Measurements from ENCODE around the gene ZNF674. TPM values are rescaled to one million over a fixed set of nuclear protein-coding genes. Genes with fewer than 3 reads are reported as not detected.
A peak's percentile ranks its signal among the peaks of the same experiment; 100 is the strongest.

Gene ZNF674
- total RNA-seq (2014; rRNA removed; shearing (Covaris generic)): 1.8 and 4.3 TPM in 2 replicates
- polyA plus RNA-seq (2015; cell fraction: cytosol; rRNA removed): 1.9 and 2.7 TPM in 2 replicates
- polyA plus RNA-seq (2015; cell fraction: nucleus; rRNA removed): 5.3 and 7.6 TPM in 2 replicates

DNA sequence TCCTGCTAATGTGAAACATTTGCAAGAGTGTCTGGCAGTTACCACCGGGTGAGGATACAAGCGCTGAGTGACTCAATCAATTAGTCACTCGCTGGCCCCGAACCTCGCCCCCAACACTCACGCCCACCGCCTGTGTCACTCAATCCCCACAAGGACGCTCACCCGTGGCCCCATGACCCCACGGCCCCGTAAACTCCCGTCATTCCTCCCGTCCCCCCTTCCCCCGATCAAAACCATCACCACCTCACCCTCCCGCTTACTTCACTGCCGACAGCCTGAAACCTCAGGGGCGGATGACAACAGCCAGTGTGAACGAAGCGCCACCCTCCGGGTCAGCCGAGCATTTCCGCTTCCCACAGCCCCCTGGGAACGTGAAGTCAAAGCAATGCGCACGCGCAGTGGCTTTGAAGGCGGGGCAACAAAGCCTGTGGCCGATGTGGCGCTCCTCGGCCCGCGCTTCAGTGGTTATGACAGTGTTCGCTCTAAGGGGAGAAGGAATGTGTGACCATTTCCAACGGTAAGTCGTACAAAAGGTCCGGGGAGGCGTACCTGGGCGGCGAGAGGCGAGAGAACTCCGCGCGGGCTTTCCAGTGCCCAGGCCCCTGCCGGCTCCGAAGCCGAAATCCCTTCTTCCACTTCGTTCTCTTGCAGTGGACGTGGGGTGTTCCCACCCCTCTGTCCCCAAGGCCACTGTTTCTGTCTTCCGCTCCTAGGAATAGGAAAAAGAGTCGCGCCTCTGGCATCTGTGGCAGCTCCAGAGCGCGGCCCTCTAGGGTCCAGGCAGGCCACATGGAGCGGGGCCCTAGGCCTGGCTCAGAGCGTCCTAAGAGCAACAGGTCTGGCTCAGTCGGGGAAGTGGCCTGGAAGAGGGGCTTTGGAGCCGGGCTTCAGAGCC, at the start of gene ZNF674:
Gene ZNF674 (minus strand): TSS at position 311 of the 895 bp plus-strand sequence. CDS start 3,334 bp downstream, outside the sequence.
- peak; percentile 91 for DNase-seq (ENCODE audit: low read depth)

DNA sequence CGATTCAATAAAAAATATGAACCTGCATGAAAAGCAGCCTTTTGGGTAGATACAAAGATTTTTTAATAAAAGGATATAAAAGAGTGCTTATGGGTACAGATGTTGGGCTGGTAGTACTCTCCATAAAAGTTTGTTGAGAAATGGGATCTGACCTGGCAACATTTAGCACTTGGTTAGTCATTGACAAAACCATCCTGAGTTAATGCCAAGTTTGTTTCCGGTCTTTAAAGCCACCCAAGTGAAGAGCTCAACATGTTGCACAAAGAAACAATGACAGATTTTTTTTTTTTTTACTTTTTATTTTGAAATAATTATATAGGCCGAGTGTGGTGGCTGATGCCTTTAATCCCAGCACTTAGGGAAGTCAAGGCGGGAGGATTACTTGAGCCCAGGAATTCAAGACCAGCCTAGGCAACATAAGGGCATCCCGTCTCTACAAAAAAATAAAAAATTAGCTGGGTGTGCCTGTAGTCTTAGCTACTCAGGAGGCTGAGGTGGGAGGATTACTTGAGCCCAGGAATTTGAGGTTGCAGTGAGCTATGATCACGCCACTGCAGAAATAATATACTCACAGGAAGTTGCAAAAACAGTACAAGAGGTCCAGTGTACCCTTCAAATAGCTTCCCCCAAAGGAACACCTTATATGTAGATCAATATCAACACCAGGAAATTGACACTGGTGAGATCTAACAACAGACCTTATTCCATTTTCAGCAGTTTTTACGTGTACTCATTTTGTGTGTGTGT, 44.9 kb upstream of the ZNF674 start:
- DNase-seq (ENCODE audit: low read depth): peak; percentile 62

DNA sequence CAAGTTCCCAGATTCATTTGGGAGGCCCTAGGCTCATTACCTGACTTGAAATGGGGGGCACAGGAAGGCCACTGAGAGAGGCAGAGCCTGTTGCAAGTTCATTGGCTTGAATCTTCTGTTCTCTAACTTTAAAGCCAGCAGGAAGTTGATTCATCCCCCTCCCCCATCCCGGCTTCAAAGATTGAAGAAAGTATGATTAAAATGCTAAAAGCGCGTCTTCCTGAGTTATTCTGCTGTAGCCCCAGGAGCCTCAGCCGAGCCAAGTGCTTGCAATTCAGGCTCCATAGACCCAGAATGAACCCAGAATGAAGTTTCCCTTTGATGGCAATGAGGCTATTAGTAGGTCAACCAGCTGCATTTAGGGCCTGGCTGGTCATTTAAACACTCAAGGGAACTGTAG, 43.0 kb upstream of the ZNF674 start:
- peak; percentile 57 for DNase-seq (ENCODE audit: low read depth)

DNA sequence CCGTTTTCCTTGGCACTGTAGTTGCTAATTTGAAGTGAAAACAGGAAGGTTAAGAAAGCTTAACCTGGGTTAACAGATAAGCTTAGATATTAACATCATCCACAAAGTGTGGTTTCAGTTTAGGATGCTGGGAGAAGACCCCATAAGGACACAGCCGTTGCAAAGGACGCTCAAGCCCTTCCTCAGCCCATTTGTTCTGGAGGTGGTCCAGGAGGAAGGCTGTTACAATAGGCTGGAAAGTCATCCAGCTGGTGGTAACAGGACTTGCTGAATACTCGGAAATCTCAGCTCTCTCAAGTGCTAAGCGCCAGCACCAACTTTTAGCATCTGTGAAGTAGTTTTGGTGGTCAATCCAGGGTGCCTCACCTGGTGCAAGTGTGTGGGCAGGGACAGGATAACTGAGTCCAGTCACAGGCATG, 42.5 kb upstream of the ZNF674 start:
- no peak for DNase-seq (ENCODE audit: low read depth)

DNA sequence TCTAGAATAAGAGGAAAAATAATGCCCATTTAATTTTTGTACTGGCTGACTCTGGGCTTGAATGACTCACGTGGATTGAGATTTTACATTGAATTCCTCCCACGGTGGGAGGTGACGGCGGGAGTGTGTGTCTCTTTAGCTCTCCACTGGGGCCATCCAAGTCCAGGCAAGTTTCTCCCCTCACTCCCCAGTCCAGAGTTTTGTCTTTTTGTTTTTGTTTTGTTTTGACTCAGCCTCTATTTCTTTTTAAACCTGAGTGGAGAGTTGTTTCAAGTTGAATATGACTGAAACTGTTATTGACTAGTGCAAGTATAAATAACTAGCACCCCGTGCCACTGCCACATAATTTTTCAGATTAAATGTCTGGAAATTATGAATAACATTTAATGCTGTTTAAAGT, 41.9 kb upstream of the ZNF674 start:
- DNase-seq (ENCODE audit: low read depth): no peak

DNA sequence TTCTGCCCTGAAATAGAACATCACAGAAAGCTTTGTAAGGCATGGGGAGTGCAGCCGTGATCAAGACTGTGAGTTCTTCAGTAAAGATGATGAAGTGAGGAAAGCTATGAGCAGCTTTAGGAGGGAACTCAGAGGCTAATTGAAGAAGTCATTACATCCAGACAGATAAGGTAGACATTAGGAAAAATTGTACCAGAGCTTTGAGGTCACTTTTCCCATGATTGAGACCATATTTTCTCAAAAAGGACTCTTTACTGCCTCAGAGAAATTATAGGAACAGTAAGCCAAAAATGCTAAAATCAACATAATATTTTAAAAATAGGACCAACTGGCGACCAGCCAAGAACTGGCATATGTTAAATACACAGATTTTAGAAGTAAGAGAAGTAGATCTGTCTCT, 39.5 kb upstream of the ZNF674 start:
- no peak for DNase-seq (ENCODE audit: low read depth)

DNA sequence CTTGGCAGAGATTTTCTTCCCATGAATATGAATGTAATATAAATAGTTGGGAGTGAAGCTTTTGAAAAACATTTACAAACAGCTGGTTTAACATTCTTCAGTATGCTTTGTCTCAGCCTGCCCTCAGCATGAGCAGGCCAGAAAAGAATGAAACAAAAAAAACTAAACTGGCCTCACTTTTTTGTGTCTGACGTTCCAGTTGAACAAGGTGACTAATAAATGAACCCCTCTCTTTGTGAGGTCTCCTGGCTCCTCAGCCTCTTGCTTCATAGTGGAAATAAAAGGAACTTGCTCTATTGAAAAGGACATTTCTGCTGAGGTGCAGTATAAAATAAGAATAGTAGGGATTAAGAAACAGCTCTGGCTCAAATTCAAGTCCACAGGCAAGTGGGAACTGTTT, 37.7 kb upstream of the ZNF674 start:
- DNase-seq (ENCODE audit: low read depth): peak; percentile 23

DNA sequence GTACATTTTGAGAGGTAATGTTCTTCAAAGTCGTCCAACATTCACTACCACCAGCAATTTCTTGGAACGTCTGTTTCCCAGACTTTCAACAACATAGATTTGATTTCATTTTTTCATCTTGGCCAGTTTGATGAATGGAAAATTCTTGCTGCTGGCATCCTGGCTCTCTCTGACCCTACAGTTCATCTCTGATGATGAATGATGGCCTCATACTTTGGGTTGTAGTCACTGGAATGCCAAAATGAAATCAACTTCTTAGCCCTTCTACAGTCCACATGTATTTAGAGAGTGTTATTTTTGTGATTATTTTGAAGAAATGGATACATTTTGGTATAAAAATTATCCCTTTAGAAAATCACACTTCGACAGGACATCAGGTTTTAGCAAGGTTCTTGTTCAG, 37.1 kb upstream of the ZNF674 start:
- DNase-seq (ENCODE audit: low read depth): peak; percentile 31

DNA sequence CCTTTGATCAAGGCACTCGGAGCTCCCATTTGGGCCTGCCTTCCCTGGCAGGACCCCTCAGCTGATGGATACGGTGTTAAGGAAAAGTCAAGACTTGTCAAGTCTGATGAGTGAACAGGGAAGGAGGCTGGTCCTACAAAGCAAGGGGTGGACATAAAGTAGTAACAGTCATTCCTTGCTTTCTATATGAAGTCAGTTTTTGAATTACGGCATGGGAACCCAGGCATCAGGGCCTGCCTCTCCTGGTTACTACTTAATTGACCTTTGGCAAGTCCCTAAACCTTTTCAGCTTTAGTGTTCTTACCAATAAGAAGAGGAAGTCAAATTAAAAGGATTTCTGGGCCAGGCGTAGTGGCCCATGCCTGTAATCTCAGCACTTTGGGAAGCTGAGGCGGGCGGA, 35.4 kb upstream of the ZNF674 start:
- DNase-seq (ENCODE audit: low read depth): no peak

DNA sequence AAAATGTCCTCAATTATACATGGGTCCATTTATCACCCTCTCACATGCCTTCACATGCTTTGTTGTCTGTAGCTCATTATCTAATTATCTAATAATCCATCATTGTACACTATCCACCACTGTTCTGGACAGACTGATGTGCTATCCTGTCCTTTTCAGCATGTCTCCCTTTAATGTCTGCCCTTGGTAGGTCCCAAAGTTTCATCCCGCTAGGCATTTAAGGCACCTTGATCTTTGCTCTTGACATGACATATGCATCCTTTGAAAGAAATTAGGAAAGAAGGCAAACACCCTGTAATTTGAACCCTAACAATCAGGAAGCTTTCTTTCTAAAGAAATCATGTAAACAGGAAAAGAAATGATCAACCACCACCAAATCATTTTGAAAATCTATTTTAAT, 34.0 kb upstream of the ZNF674 start:
- no peak for DNase-seq (ENCODE audit: low read depth)

DNA sequence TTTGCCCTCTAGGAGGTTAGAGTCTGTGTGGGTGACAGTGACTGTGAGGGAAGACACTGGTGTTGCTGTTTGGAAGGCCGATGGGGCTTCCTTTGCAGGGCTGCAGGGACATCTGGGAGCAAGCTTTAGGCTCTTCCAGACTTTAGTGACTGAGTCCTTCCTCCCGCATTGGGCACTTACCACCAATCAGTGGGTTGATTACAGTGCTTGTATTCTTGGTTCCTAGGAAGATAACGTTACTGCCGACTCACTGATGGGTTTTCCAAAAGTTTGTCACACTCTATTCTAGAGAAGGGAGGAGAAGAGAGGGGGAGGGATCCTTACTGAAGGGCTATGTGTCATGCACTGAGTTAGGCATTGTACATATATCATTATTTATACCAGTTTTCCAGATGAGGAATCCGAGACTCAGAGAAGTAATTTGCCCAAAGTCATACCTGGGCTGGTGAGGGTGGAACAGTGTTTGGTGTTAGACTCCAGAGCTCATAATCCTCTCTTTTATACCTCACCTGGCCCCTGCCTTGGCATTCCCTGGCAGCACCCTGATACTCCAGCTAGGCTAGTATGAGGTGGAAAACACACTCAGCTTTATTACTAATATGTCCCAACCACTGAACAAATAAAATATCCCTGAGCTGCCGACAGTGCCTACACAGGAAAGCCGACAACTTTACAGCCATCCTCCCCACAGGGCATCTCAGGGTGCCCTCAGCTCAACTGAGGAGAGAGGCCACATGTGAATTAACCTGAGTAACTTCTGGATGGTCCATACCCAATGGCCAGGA, 32.2 kb upstream of the ZNF674 start:
- DNase-seq (ENCODE audit: low read depth): peak; percentile 3

DNA sequence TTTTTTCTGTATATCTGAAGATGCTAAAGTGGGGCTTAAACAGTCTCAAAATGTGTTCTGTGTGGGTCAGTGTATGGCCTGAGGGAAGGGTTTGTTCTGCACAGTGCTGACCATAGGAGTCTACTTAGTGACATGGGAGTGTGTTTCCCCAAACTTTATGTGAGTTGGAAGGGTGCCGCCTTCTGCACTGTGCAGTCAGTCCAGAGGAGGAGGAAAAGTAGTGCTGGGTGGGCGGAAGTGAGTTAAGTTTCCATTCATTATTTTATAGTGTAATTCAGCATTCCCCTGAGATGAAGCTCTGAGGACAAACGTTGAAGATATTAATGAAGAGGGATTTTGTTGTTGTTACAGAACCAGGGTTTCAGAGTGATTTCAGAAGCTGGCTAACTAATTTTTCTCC, 31.2 kb upstream of the ZNF674 start:
- no peak for DNase-seq (ENCODE audit: low read depth)

DNA sequence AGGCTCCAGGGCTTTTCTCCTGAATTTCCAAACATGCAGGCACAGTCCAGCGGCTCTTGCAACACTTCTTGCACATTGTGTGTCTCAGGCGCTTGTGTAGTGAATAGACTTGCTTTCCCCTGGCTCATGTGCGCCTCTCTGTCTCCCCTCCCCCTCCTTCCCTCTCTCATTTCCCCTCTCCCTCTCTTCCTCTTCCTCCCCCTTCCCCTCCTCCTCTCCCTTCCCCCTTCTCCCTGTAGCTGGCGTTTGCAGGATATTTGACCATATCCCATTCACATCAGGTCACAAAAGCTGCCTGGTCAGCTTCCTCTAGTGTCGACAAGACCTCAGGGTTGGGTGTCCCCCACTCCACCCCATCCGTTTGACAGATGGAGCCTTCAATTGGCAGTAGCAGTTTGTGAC, 30.8 kb upstream of the ZNF674 start:
- no peak for DNase-seq (ENCODE audit: low read depth)

DNA sequence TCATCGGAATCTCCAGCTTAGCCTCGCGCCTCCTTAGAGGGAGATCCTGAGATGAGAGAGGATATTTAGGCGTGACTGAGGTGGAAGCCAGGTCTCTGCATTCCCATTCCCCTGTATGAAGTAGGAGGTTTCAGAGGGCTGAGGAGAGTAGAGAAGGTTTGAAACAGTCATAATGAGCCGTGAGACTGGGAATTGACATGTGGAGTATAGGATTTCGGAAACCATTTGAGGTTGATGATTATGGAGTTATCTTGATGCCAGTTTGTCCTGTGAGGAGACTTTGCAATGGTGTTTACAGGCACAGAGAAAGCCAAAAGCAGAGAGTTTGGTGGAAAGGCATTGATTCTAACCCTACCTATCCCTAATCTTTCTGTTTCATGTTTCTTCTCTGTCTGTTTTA, 30.4 kb upstream of the ZNF674 start:
- DNase-seq (ENCODE audit: low read depth): no peak

DNA sequence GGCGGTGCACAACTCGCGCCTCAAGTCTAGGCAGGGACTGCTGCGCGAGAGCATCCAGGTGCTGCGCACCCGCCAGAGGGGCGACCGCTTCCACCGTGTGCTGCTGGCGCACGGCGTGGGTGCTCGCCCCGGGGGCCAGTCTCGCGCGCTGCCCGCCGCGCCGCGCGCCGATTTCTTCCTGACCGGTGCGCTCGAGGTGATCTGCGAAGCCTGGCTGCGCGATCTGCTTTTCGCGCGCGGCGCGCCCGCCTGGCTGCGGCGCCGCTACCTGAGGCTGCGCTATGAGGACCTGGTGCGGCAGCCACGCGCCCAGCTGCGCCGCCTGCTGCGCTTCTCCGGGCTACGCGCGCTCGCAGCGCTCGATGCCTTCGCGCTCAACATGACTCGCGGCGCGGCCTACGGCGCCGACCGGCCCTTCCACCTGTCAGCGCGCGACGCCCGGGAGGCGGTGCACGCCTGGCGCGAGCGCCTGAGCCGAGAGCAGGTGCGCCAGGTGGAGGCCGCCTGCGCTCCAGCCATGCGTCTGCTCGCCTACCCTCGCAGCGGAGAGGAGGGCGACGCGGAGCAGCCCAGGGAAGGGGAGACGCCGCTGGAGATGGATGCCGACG, 29.7 kb upstream of the ZNF674 start:
- no peak for DNase-seq (ENCODE audit: low read depth)

DNA sequence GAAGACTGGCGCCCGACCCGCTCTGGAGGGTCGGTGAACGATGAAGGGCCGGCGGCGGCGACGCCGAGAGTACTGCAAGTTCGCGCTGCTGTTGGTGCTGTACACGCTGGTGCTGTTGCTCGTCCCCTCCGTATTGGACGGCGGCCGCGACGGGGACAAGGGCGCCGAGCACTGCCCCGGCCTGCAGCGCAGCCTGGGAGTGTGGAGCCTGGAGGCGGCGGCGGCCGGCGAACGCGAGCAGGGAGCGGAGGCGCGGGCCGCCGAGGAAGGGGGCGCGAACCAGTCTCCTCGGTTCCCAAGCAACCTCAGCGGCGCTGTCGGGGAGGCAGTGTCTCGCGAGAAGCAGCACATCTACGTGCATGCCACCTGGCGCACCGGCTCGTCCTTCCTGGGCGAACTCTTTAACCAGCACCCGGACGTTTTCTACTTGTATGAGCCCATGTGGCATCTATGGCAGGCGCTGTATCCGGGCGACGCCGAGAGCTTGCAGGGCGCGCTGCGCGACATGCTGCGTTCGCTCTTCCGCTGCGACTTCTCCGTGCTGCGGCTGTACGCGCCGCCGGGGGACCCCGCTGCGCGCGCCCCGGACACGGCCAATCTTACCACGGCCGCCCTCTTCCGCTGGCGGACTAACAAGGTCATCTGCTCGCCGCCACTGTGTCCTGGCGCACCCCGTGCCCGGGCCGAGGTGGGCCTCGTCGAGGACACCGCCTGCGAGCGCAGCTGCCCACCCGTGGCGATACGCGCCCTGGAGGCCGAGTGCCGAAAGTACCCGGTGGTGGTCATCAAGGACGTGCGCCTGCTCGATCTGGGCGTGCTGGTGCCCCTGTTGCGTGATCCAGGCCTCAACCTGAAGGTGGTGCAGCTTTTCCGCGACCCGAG, 28.9 kb upstream of the ZNF674 start:
- DNase-seq (ENCODE audit: low read depth): no peak

DNA sequence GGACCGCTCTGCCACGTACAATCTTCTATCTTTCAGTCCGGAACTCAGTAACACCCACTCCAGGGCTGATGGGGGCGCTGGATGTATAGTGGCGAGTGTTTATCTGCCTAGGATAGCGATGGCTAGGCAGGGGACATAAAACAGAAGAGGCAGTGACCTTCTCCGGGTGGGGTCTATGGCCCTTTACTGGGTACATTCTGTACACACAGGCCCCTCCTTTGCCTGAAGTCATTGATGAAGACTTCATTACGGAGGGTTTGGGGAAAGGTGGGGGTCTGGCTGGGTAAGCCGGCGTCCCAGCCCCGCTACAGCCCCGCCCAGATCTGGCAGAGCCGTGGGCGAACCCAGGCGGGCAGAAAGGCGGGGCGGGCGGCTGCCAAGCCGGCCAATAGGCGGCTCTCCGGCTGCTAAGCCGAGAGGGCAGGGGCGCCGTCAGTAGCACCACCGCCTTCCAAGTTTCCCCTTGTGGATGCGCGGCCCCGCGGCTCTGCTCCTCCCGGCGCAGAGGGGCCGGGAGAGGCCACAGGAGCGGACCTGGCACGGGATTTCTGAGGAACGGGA, 28.2 kb upstream of the ZNF674 start, which contains the start of gene CHST7:
Gene CHST7 (plus strand): TSS at position 435 of the 561 bp plus-strand sequence. CDS start 167 bp downstream, outside the sequence.
- DNase-seq (ENCODE audit: low read depth): no peak

DNA sequence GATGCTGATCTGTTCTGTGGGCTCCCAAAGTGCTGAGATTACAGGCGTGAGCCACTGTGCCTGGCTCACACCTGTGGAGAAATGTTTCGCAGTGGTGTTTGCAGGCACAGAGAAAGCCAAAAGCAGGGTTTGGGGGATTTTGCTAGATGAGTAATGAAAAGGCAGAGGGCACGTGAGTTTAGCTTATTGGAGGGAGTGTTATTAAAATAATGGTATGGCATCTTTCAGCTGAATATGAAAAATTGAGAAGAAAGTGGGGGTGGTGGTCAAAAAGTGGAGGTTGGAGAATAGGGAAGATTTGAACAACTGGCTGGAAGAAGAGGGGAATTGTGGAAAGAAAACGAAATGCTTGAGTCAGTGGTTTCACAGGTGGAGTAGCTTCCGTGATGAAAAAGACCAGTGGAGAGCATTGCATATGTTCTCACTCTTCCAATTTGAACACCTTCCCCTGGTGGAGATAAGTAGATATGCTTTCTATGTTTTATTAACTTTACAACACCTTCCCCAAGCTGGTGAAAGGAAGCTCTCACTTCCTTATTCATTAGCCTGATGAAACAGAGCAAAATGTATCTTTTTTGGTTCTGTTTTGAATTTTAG, 27.2 kb upstream of the ZNF674 start:
- DNase-seq (ENCODE audit: low read depth): no peak
